Activated CD4-positive, alpha-beta T cell treated with anti-CD3 and anti-CD28 coated beads, Interleukin-2, amount 10 ng/mL, durations not matched to agents 24 days and 14 days (primary cell): ENCODE results near the gene CELF4. TPM values are rescaled to one million over a fixed set of nuclear protein-coding genes. Genes with fewer than 3 reads are reported as not detected.

Source experiments
- DNase-seq: peaks from one replicate; pipeline ENCODE4 v3.0.0; 2022
- H3K27ac Mint-ChIP-seq: one replicate; pipeline ENCODE4 v1.8.0; 2022; ENCODE audit warnings: mild to moderate bottlenecking, mixed read lengths
- H3K27me3 Mint-ChIP-seq: one replicate; pipeline ENCODE4 v1.8.0; 2022; ENCODE audit warnings: mixed read lengths
- H3K36me3 Mint-ChIP-seq: one replicate; pipeline ENCODE4 v1.8.0; 2022; ENCODE audit warnings: low read depth, mild to moderate bottlenecking, mixed read lengths
- H3K4me1 Mint-ChIP-seq: one replicate; pipeline ENCODE4 v1.8.0; 2021; ENCODE audit warnings: mixed read lengths
- H3K4me3 Mint-ChIP-seq: one replicate; pipeline ENCODE4 v1.8.0; 2022; ENCODE audit warnings: mild to moderate bottlenecking, moderate library complexity, mixed read lengths
- H3K9me3 Mint-ChIP-seq: one replicate; pipeline ENCODE4 v1.8.0; 2021; ENCODE audit warnings: mixed read lengths
- intact Hi-C: fragments of 100-400 bp; cut with micrococcal nuclease; formaldehyde crosslinking; loops from one replicate; pipeline ENCODE4 v1.15.1; 2023
- total RNA-seq: library from RNA; stranded (reverse); gene quantifications from 2 replicates; pipeline ENCODE4 v1.2.3, GENCODE V29; 2022

The CELF4 gene
- total RNA-seq, 1 donor from 2014 or later: not detected

DNA sequence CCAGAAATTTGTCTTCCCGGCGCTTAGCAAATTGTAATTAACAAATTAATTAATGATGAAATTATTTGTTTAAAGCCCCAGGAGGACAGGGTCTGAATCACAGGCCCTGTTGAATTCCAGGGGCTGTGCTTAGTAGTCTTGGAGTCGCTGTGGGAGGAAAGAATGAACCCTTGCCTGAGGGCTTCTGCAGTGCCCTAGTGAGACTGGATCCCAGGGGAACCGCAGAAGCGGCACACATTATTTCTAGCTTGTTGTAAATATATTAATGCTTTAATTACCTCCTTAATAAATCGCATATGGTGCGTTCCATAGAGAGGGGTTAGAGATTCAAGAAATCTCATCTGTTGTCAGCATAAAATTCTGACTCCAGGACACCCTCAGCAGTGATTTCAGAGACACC is 235.4 kb downstream of the CELF4 start:
- Mint-ChIP-seq H3K27ac (no peak overlapping the region), H3K27me3 (no peaks in the 10 kb centered on the region), H3K4me3 (no peak overlapping the region), H3K9me3 (no peaks in the 10 kb centered on the region), H3K36me3 (no peaks in the 10 kb centered on the region), H3K4me1 (no peaks in the 10 kb centered on the region)
- intact Hi-C loops: no loop called here
- DNase-seq: no peak

- H3K27ac Mint-ChIP-seq: no peak overlapping the region
- H3K4me1 Mint-ChIP-seq: no peaks in the 10 kb centered on the region
- intact Hi-C loops: no loop called here
- H3K9me3 Mint-ChIP-seq: no peaks in the 10 kb centered on the region
- H3K4me3 Mint-ChIP-seq: no peak overlapping the region
- no peaks in the 10 kb centered on the region for H3K36me3 Mint-ChIP-seq
- no peaks in the 10 kb centered on the region for H3K27me3 Mint-ChIP-seq
- no peak for DNase-seq
These were observed 236.5 kb downstream of the CELF4 start for GRCh38 chr18:37328946-37329719.

DNA sequence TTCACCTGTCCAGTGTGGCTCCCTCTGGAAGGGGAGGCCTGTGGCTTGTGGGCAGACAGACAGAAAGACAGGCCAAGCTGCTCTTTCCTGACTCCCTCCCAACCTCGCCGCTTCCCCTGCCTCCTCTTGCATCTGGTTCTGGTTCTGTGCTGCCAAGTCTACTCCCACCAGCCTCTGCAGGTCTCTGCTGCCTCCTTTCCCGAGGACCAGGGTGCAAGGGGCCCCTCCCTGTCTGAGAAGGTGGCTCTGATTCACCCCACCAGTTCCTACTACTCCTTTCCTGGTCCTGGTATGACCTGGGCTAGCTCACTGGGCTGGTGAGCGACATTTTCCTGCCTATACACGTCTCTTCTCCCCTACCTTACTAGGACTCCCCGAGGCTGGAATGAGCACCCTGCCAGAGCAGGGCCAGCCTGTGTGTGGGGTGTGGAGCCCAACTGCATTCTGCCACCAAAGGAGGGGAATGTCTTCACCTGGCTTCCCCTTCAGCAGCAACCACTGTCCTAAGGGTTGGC is 238.5 kb downstream of the CELF4 start:
- Mint-ChIP-seq H3K4me3 (no peak overlapping the region), H3K9me3 (no peaks in the 10 kb centered on the region), H3K27me3 (no peaks in the 10 kb centered on the region), H3K36me3 (no peaks in the 10 kb centered on the region), H3K4me1 (no peaks in the 10 kb centered on the region), H3K27ac (no peak overlapping the region)
- intact Hi-C loops: no loop called here
- no peak for DNase-seq

DNA sequence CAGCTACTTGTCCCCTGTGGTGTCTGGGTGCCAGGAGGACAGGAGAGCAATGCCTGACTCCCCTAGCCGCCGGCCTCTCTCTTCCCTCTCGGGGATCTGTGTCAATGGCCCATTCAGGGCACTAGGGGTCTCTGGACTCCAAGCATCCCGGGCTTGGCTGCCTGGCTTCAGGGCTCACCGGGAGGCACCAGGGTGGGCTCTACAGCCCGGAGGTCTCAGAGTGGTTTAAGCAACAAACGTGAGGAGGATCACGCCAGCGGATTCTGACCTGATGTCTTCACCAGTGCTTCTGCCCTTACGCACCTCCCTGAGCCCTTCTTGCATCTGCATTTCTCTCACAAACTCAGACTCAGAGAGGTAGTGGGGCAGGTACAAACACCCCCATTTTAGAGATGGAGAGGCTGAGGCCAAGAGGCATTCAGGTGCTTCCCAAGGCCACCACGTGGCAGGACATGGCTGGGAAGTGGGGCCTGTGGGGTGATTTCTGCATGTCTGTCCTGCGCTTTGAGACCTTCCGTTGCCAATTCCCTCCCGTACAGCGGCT is 243.0 kb downstream of the CELF4 start:
- H3K36me3 Mint-ChIP-seq: no peaks in the 10 kb centered on the region
- H3K9me3 Mint-ChIP-seq: no peaks in the 10 kb centered on the region
- H3K4me1 Mint-ChIP-seq: no peaks in the 10 kb centered on the region
- H3K27me3 Mint-ChIP-seq: no peaks in the 10 kb centered on the region
- H3K4me3 Mint-ChIP-seq: no peak overlapping the region
- H3K27ac Mint-ChIP-seq: no peak overlapping the region
- intact Hi-C loops: no loop called here
- DNase-seq: peak; percentile 64

- no peaks in the 10 kb centered on the region for H3K27me3 Mint-ChIP-seq
- no peak for DNase-seq
- no peaks in the 10 kb centered on the region for H3K4me1 Mint-ChIP-seq
- H3K9me3 Mint-ChIP-seq: no peaks in the 10 kb centered on the region
- H3K27ac Mint-ChIP-seq: no peak overlapping the region
- intact Hi-C loops: no loop called here
- H3K36me3 Mint-ChIP-seq: no peaks in the 10 kb centered on the region
- no peak overlapping the region for H3K4me3 Mint-ChIP-seq
These were observed 243.8 kb downstream of the CELF4 start for GRCh38 chr18:37321582-37322491.

DNA sequence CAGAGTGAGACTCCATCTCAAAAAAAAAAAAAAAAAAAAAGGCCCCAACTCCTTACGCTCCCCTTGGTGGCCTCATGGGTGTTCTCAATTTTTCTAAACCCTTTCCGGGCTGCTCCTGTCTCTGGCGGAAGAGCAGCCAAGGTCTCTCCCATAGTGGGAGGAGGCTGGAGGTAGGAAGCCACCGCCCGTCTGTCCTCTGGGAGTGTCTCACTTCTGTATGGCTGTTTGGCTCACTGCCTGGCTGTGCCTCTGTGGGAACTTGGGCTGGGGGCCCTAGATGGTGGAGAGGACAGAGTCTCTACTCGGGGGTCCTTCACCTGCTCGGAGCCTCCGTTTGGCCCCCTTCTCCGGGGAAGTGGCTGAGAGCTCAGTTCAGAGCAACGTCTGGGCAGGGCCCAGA is 245.3 kb downstream of the CELF4 start:
- Mint-ChIP-seq H3K36me3 (no peaks in the 10 kb centered on the region), H3K27ac (no peak overlapping the region), H3K9me3 (no peaks in the 10 kb centered on the region), H3K27me3 (no peaks in the 10 kb centered on the region), H3K4me1 (no peaks in the 10 kb centered on the region), H3K4me3 (no peak overlapping the region)
- intact Hi-C loops: no loop called here
- no peak for DNase-seq

- H3K4me1 Mint-ChIP-seq: no peaks in the 10 kb centered on the region
- intact Hi-C loops: no loop called here
- no peak overlapping the region for H3K27ac Mint-ChIP-seq
- no peaks in the 10 kb centered on the region for H3K36me3 Mint-ChIP-seq
- H3K9me3 Mint-ChIP-seq: no peaks in the 10 kb centered on the region
- no peak overlapping the region for H3K4me3 Mint-ChIP-seq
- no peaks in the 10 kb centered on the region for H3K27me3 Mint-ChIP-seq
- no peak for DNase-seq
These were observed 246.9 kb downstream of the CELF4 start for GRCh38 chr18:37318360-37319355.

DNA sequence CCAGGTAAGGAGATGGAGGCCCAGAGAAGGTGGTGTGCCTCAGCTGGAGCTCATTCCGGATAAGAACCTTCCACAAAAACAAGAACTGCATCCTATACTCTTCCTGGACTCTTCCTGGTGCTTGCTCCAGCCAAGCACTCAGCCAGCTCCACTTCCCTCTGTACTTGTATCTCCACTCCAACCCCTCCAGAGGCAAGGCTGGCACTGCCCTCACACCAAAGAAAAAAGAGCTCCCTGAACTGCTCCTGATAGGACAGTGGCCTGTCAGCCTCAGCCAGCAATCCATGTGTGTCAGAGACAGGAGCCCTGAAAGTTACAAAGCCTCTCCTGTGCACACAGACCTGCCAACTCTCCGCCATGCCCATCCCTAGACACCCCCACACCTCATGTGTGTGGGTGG is 248.1 kb downstream of the CELF4 start:
- H3K9me3 Mint-ChIP-seq: no peaks in the 10 kb centered on the region
- DNase-seq: no peak
- intact Hi-C loops: no loop called here
- H3K4me3 Mint-ChIP-seq: no peak overlapping the region
- no peaks in the 10 kb centered on the region for H3K4me1 Mint-ChIP-seq
- H3K27me3 Mint-ChIP-seq: no peaks in the 10 kb centered on the region
- H3K27ac Mint-ChIP-seq: no peak overlapping the region
- no peaks in the 10 kb centered on the region for H3K36me3 Mint-ChIP-seq

- Mint-ChIP-seq H3K9me3 (no peaks in the 10 kb centered on the region), H3K4me1 (no peaks in the 10 kb centered on the region)
- intact Hi-C loops: no loop called here
These were observed 249.1 kb downstream of the CELF4 start for GRCh38 chr18:37316468-37316867.

DNA sequence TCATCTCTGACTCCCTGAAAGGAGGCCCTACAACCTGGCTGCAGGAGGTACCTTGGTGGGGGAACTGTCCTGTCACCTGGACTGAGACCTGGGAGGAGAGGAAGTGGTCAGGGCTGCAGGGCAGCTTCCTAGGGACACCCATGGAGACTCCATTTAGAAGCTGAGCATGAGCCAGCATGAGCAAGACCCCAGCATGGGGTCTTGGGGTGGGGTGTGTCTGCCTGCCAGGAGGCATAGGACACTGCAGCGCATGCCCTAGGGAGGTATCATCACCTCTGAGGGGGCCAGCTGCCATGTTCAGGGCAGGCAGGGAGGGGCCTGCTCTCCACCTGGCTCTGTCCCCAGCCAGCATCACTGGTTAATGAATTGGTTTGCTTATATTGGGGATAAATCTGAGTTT is 249.7 kb downstream of the CELF4 start:
- no peaks in the 10 kb centered on the region for H3K36me3 Mint-ChIP-seq
- no peaks in the 10 kb centered on the region for H3K27me3 Mint-ChIP-seq
- intact Hi-C loops: no loop called here
- no peak overlapping the region for H3K4me3 Mint-ChIP-seq
- no peak overlapping the region for H3K27ac Mint-ChIP-seq
- DNase-seq: no peak
- H3K4me1 Mint-ChIP-seq: no peaks in the 10 kb centered on the region
- H3K9me3 Mint-ChIP-seq: no peaks in the 10 kb centered on the region

More at GRCh38 chr18:37316468-37316867, 249.1 kb downstream of the CELF4 start:
- DNase-seq: no peak
- Mint-ChIP-seq H3K36me3 (no peaks in the 10 kb centered on the region), H3K27ac (no peak overlapping the region), H3K4me3 (no peak overlapping the region), H3K27me3 (no peaks in the 10 kb centered on the region)

GRCh38 chr18:37314534-37314933 is 251.1 kb downstream of the CELF4 start:
- no peak for DNase-seq
- no peaks in the 10 kb centered on the region for H3K27me3 Mint-ChIP-seq
- H3K36me3 Mint-ChIP-seq: no peaks in the 10 kb centered on the region
- intact Hi-C loops: no loop called here
- H3K27ac Mint-ChIP-seq: no peak overlapping the region
- no peaks in the 10 kb centered on the region for H3K9me3 Mint-ChIP-seq
- no peak overlapping the region for H3K4me3 Mint-ChIP-seq
- H3K4me1 Mint-ChIP-seq: no peaks in the 10 kb centered on the region

DNA sequence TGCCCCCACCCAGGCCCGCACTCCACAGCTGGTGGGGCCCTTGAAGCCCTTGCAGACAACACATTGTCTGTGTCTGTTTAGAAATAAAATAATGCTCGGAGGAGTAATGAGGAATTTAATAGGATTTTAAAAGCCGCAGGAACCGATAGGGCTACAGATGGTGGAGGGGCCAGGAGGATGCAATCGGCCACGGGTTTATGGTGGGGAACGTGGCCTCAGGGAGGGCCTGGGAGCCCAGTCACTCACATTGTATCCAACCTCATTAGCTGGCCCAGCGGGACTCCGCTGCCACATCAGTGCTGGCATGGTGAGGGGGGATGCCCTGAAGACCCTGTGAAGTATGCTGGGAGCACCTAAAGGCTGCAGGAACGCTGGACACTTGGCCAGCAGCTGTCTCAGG is 252.0 kb downstream of the CELF4 start:
- Mint-ChIP-seq H3K27ac (no peak overlapping the region), H3K4me3 (no peak overlapping the region), H3K4me1 (no peaks in the 10 kb centered on the region), H3K9me3 (no peaks in the 10 kb centered on the region), H3K36me3 (no peaks in the 10 kb centered on the region), H3K27me3 (no peaks in the 10 kb centered on the region)
- DNase-seq: no peak
- intact Hi-C loops: no loop called here

DNA sequence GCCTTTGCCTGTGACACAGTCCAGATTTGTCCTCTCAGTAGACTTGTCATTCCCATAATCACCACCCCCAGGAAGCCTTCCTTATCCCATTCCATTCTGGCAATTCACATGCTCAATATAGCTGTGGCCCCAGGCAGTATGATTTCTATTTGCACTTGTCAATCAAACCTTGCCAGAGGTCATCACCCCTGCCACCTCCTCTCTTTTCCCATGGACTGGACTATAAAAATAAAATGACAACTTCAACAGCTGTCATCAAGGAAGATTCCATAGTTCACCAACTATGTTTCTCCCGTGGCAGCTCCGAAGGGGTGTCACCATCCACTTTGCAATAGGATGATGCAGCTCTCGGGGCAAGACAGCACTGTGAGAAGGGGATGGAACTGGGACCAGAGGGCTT is 255.7 kb downstream of the CELF4 start:
- Mint-ChIP-seq H3K9me3 (no peaks in the 10 kb centered on the region), H3K4me3 (no peak overlapping the region), H3K27ac (no peak overlapping the region), H3K36me3 (no peaks in the 10 kb centered on the region), H3K4me1 (no peaks in the 10 kb centered on the region), H3K27me3 (no peaks in the 10 kb centered on the region)
- DNase-seq: no peak
- intact Hi-C loops: no loop called here
